Activated naive CD8-positive, alpha-beta T cell treated with anti-CD3 and anti-CD28 coated beads for 36 hours (primary cell): ENCODE measurements around the gene DNASE1L1. TPM values are rescaled to one million over a fixed set of nuclear protein-coding genes. Genes with fewer than 3 reads are reported as not detected.
A peak's percentile ranks its signal among the peaks of the same experiment; 100 is the strongest.

Experiments
- DNase-seq: peaks from one replicate; pipeline ENCODE4 v3.0.0; 2021
- H3K27ac Mint-ChIP-seq: one replicate; pipeline ENCODE4 v1.8.0; 2022; ENCODE audit warnings: mild to moderate bottlenecking, moderate library complexity, mixed read lengths
- H3K27me3 Mint-ChIP-seq: one replicate; pipeline ENCODE4 v1.8.0; 2022; ENCODE audit warnings: mild to moderate bottlenecking, mixed read lengths
- H3K36me3 Mint-ChIP-seq: one replicate; pipeline ENCODE4 v1.8.0; 2021; ENCODE audit warnings: mild to moderate bottlenecking, mixed read lengths
- H3K4me1 Mint-ChIP-seq: one replicate; pipeline ENCODE4 v1.8.0; 2021; ENCODE audit warnings: mixed read lengths
- H3K4me3 Mint-ChIP-seq: one replicate; pipeline ENCODE4 v1.8.0; 2022; ENCODE audit warnings: mild to moderate bottlenecking, moderate library complexity, mixed read lengths
- H3K9me3 Mint-ChIP-seq: one replicate; pipeline ENCODE4 v1.8.0; 2022; ENCODE audit warnings: mixed read lengths
- total RNA-seq, 2 experiments: library from RNA; stranded (reverse); gene quantifications; one replicate each; pipeline ENCODE4 v1.2.3, GENCODE V29; 2021

Gene DNASE1L1
- total RNA-seq, 2 experiments from 2014 or later = 12.4 to 12.7 TPM

DNA sequence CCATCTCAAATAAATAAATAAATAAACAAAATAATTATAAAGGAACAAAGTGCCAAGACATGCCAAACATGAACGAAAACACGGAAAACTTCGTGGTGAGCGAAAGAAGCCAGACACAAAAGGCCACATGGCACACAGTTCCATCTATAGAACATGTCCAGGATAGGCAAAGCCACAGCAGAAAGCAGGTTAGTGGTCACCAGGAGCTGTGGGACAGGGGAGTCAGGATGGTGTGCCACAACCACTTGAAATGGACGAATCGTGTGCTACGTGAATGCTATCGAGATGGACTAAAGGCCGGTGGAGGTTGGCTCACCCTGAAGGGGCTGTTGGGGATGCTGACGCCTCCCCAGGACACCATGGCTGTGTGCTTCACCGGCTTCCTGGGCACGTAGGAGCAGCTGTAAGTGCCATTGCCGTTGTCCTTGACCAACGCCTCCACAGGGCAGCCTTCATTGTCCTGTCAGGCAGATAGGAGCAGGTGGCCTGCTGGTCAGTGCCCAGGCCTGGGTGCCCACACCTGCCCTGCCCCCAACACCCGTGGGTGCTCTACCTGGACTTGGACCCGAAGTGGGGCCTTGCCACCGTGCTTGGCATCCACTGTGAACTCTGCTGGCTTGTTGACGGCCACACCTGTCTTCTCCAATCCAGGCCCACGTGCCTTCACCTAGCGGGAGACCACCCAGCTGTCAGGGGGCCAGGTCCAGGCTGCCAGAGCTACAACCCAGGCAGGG, 45.2 kb downstream of the DNASE1L1 start:
- DNase-seq = no peak
- no peak overlapping the region for H3K27ac Mint-ChIP-seq
- no peak overlapping the region for H3K4me3 Mint-ChIP-seq
- H3K9me3 Mint-ChIP-seq = no peaks in the 10 kb centered on the region
- no peaks in the 10 kb centered on the region for H3K27me3 Mint-ChIP-seq
- peaks cover 8% of the 10 kb centered on the region for H3K4me1 Mint-ChIP-seq
- H3K36me3 Mint-ChIP-seq = peaks cover 15% of the 10 kb centered on the region

DNA sequence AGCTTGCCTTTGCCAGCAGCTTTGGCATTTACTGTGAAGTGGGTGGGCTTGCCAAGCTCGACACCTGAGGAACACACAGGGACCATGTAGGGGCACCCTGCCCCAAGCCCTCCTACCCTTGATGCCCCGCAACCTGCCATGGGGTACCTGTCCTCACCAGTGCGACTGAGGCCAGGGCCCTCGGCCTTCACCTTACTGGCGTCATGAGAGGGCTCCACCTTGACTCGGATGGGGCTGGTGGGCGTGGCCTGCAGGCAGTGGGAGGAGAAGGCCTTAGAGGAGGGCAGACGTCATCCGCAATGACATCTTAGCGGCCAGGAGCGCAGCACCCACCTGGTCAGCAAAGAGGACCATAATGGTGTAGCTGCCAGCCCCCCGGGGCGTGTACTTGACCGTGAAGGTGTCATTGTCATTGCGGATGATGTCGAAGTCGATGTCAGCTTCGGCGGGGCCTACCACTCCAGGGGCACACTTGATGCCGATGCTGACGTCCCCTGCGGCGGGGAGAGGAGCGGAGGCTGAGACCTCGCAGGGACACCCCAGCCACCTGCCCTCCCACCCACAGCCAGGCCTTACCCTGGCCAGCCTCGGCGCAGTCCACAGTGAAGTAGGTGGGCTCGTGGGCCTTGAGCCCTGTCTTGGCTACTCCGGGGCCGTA, 46.8 kb downstream of the DNASE1L1 start:
- Mint-ChIP-seq H3K4me3 (no peak overlapping the region), H3K27ac (no peak overlapping the region), H3K4me1 (peaks cover 2% of the 10 kb centered on the region), H3K27me3 (no peaks in the 10 kb centered on the region), H3K9me3 (no peaks in the 10 kb centered on the region), H3K36me3 (peaks cover 13% of the 10 kb centered on the region)
- DNase-seq = no peak

DNA sequence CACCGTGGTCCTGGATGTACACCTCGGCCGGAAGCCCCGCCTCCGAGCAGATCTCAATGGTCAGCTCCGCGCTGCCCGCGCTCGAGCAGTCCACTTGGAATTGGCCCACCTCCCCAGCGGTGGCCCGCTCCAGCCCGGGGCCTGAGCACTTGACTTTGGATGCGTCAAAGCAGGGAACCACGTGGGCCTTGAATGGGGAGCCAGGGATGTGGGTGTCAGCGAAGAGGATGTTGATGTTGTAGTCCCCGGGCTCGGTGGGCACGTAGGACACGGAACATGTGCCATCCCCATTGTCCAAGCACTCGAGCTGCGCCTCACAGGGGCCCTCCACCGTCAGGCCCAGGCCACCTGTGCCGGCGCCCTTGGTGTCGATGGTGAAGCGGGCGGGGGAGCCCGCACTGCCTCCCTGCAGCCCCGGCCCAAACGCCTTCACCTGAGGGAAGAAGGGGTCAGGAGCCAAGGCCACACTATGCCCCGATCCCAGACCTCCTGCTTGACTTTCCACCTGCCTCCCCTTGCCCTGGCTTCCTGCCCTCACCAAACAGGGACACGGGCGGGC, 48.8 kb downstream of the DNASE1L1 start:
- peaks cover 11% of the 10 kb centered on the region for H3K36me3 Mint-ChIP-seq
- no peaks in the 10 kb centered on the region for H3K27me3 Mint-ChIP-seq
- DNase-seq = no peak
- H3K9me3 Mint-ChIP-seq = no peaks in the 10 kb centered on the region
- H3K4me1 Mint-ChIP-seq = peaks cover 4% of the 10 kb centered on the region
- no peak overlapping the region for H3K4me3 Mint-ChIP-seq
- no peak overlapping the region for H3K27ac Mint-ChIP-seq

DNA sequence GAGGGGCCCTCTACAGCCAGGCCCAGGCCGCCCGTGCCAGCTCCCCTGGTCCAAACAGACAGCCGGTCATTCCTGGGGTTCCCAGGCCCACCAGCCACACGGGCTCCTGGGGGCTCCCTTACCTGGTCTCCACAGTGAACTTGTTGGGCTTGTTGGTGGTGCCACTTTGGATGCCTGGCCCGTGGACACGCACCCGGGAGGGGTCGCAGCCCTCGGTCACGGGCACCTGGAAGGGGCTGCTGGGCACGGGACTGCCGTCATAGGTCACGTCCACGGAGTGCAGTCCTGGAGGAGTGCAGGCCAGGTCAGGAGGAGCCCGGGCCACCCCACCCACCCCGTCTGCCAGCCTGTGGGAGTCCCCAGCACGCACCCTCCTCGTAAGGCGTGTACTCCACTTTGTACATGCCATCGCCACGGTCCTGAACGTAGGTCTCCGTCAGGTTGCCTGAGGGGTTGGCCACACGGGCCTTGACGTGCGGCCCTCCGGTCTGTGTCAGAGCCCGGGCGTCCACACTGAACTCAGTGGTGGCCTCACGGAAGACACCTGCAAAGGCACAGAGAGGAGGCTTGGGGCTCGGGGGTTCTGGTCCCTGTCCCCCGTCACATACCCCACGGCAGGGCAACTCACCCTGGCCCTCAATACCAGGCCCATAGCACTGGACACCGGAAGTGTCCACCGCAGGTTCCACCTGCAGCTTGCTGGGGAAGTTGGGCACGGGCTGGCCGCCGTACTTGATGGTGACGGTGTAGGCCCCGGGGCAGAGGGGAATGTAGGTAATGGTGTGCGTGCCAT, 49.5 kb downstream of the DNASE1L1 start:
- no peaks in the 10 kb centered on the region for H3K27me3 Mint-ChIP-seq
- no peak overlapping the region for H3K4me3 Mint-ChIP-seq
- DNase-seq = no peak
- peaks cover 11% of the 10 kb centered on the region for H3K36me3 Mint-ChIP-seq
- H3K9me3 Mint-ChIP-seq = no peaks in the 10 kb centered on the region
- peaks cover 4% of the 10 kb centered on the region for H3K4me1 Mint-ChIP-seq
- no peak overlapping the region for H3K27ac Mint-ChIP-seq

- peaks cover 13% of the 10 kb centered on the region for H3K36me3 Mint-ChIP-seq
- peak overlapping the region; percentile 48 for H3K4me3 Mint-ChIP-seq
- no peaks in the 10 kb centered on the region for H3K9me3 Mint-ChIP-seq
- peaks cover 5% of the 10 kb centered on the region for H3K4me1 Mint-ChIP-seq
- no peak for DNase-seq
- peak overlapping the region; percentile 58 for H3K27ac Mint-ChIP-seq
- no peaks in the 10 kb centered on the region for H3K27me3 Mint-ChIP-seq
These were observed 50.2 kb downstream of the DNASE1L1 start for GRCh38 chrX:154358829-154359228.

DNA sequence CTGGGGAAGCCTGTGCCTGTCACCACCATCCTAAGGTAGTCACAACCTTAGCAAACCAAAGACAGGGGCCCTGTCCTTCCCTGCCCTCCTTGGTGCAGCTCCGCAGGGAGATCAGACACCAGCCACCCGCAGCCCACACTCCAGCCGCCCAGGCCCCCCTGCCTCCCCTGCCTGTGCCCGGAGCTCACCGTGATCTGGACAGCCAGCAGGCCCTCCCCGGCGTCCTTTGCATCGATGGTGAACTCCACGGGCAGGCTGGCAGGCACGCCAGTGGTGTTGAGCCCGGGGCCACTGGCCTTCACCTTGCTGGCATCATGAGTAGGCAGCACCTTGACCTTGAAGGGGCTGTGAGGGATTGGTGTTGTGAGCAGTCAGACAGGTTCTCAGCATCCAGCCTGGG, 51.0 kb downstream of the DNASE1L1 start:
- no peak overlapping the region for H3K4me3 Mint-ChIP-seq
- DNase-seq = no peak
- H3K4me1 Mint-ChIP-seq = peaks cover 10% of the 10 kb centered on the region
- no peaks in the 10 kb centered on the region for H3K27me3 Mint-ChIP-seq
- H3K9me3 Mint-ChIP-seq = no peaks in the 10 kb centered on the region
- peaks cover 13% of the 10 kb centered on the region for H3K36me3 Mint-ChIP-seq
- no peak overlapping the region for H3K27ac Mint-ChIP-seq

- no peaks in the 10 kb centered on the region for H3K27me3 Mint-ChIP-seq
- no peaks in the 10 kb centered on the region for H3K9me3 Mint-ChIP-seq
- H3K27ac Mint-ChIP-seq = no peak overlapping the region
- H3K36me3 Mint-ChIP-seq = peaks cover 9% of the 10 kb centered on the region
- DNase-seq = no peak
- H3K4me3 Mint-ChIP-seq = no peak overlapping the region
- peaks cover 12% of the 10 kb centered on the region for H3K4me1 Mint-ChIP-seq
These were observed 51.8 kb downstream of the DNASE1L1 start for GRCh38 chrX:154357205-154357604.

- no peak for DNase-seq
- Mint-ChIP-seq H3K27me3 (no peaks in the 10 kb centered on the region), H3K27ac (no peak overlapping the region), H3K4me1 (peaks cover 15% of the 10 kb centered on the region), H3K9me3 (no peaks in the 10 kb centered on the region), H3K36me3 (peaks cover 9% of the 10 kb centered on the region), H3K4me3 (no peak overlapping the region)
These were observed 52.5 kb downstream of the DNASE1L1 start for GRCh38 chrX:154356596-154356995.

GRCh38 chrX:154355776-154356140, 53.3 kb downstream of the DNASE1L1 start:
- Mint-ChIP-seq H3K4me3 (no peak overlapping the region), H3K27ac (no peak overlapping the region), H3K36me3 (peaks cover 9% of the 10 kb centered on the region), H3K9me3 (no peaks in the 10 kb centered on the region), H3K4me1 (peaks cover 14% of the 10 kb centered on the region), H3K27me3 (no peaks in the 10 kb centered on the region)
- no peak for DNase-seq

- Mint-ChIP-seq H3K27ac (no peak overlapping the region), H3K36me3 (peaks cover 8% of the 10 kb centered on the region), H3K27me3 (no peaks in the 10 kb centered on the region), H3K9me3 (no peaks in the 10 kb centered on the region), H3K4me3 (no peak overlapping the region), H3K4me1 (peaks cover 14% of the 10 kb centered on the region)
- no peak for DNase-seq
These were observed 53.8 kb downstream of the DNASE1L1 start for GRCh38 chrX:154355094-154355775.

DNA sequence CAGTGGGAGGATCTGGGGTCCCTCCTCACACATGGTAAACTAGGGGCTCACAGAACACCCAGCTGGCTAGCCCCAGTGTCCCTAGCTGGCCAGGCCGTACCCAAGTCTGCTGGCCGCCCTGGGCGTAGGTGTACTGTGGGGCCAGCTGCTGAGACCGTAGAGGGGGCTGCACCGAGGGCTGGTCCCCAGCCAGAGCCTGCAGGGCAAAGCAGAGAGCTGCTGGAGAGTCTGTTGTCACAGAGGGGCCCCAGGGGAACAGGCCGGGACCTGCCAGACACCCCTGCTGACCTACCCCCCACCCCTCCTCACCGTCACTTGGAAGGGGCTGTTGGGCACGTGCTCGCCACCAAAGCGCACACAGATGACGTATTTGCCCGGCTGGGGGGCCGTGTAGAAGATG, 54.5 kb downstream of the DNASE1L1 start:
- Mint-ChIP-seq H3K9me3 (no peaks in the 10 kb centered on the region), H3K27me3 (no peaks in the 10 kb centered on the region), H3K4me1 (peaks cover 14% of the 10 kb centered on the region), H3K36me3 (peaks cover 8% of the 10 kb centered on the region), H3K27ac (no peak overlapping the region), H3K4me3 (no peak overlapping the region)
- DNase-seq = no peak

GRCh38 chrX:154354013-154354412, 55.0 kb downstream of the DNASE1L1 start:
- no peak for DNase-seq
- Mint-ChIP-seq H3K36me3 (peaks cover 11% of the 10 kb centered on the region), H3K27me3 (no peaks in the 10 kb centered on the region), H3K4me3 (no peak overlapping the region), H3K27ac (no peak overlapping the region), H3K4me1 (peaks cover 16% of the 10 kb centered on the region), H3K9me3 (no peaks in the 10 kb centered on the region)

GRCh38 chrX:154353172-154353843, 55.7 kb downstream of the DNASE1L1 start:
- H3K4me3 Mint-ChIP-seq = no peak overlapping the region
- H3K27me3 Mint-ChIP-seq = no peaks in the 10 kb centered on the region
- peaks cover 17% of the 10 kb centered on the region for H3K4me1 Mint-ChIP-seq
- peaks cover 9% of the 10 kb centered on the region for H3K36me3 Mint-ChIP-seq
- DNase-seq = no peak
- no peaks in the 10 kb centered on the region for H3K9me3 Mint-ChIP-seq
- no peak overlapping the region for H3K27ac Mint-ChIP-seq

- peaks cover 13% of the 10 kb centered on the region for H3K36me3 Mint-ChIP-seq
- peaks cover 22% of the 10 kb centered on the region for H3K4me1 Mint-ChIP-seq
- H3K4me3 Mint-ChIP-seq = no peak overlapping the region
- no peaks in the 10 kb centered on the region for H3K9me3 Mint-ChIP-seq
- H3K27ac Mint-ChIP-seq = no peak overlapping the region
- no peak for DNase-seq
- H3K27me3 Mint-ChIP-seq = no peaks in the 10 kb centered on the region
These were observed 56.6 kb downstream of the DNASE1L1 start for GRCh38 chrX:154352466-154352865.
